Trophoblast cell (in vitro differentiated cells and primary cell): ENCODE data around the gene GPR162.
"Not testable (repeated sequence)": the region's sequence is repeated elsewhere in the genome, so short reads cannot be mapped to it uniquely, and the experiment has no call there.

ENCODE experiments used
- DNase-seq, 2 donors: peaks; one replicate each; pipeline ENCODE4 v3.0.0-alpha.2; 2016
- H2AFZ ChIP-seq: 2 replicates; pipeline ENCODE4 v1.6.1; 2013; ENCODE audit warnings: low read length, moderate library complexity, mild to moderate bottlenecking; ENCODE audit not compliant: insufficient read depth, poor library complexity
- H2AK5ac ChIP-seq: 2 replicates; pipeline ENCODE4 v1.6.1; 2013; ENCODE audit warnings: mild to moderate bottlenecking, low read length
- H2BK120ac ChIP-seq: 2 replicates; pipeline ENCODE4 v1.6.1; 2013; ENCODE audit warnings: low read length, mild to moderate bottlenecking, moderate library complexity; ENCODE audit not compliant: insufficient read depth, poor library complexity
- H2BK12ac ChIP-seq: 2 replicates; pipeline ENCODE4 v1.6.1; 2013; ENCODE audit warnings: mild to moderate bottlenecking, low read length, moderate library complexity
- H2BK5ac ChIP-seq: 2 replicates; pipeline ENCODE4 v1.6.1; 2013; ENCODE audit warnings: low read length, low read depth, moderate library complexity, mild to moderate bottlenecking; ENCODE audit not compliant: poor library complexity
- H3K14ac ChIP-seq: 2 replicates; pipeline ENCODE4 v1.6.1; 2013; ENCODE audit warnings: mild to moderate bottlenecking, low read length
- H3K18ac ChIP-seq: 2 replicates; pipeline ENCODE4 v1.6.1; 2013; ENCODE audit warnings: mild to moderate bottlenecking, low read length
- H3K23ac ChIP-seq: 2 replicates; pipeline ENCODE4 v1.6.1; 2013; ENCODE audit warnings: low read length
- H3K27ac ChIP-seq: 2 replicates; pipeline ENCODE4 v1.5.1; 2013; ENCODE audit warnings: low read depth, mild to moderate bottlenecking, inconsistent platforms, low read length, moderate library complexity
- H3K27me3 ChIP-seq: 2 replicates; pipeline ENCODE4 v1.6.1; 2013; ENCODE audit warnings: inconsistent platforms, mild to moderate bottlenecking, low read length, moderate library complexity; ENCODE audit not compliant: insufficient read depth
- H3K36me3 ChIP-seq, 2 experiments: 1 replicate in 1 of 2; 2 replicates in 1 of 2; pipeline ENCODE4 v1.6.1; 2013; ENCODE audit warnings: low read length in 2 of 2, mild to moderate bottlenecking in 2 of 2, moderate library complexity in 1 of 2; ENCODE audit not compliant: insufficient read depth in 2 of 2, control insufficient read depth in 1 of 2
- H3K4ac ChIP-seq: 2 replicates; pipeline ENCODE4 v1.6.1; 2013; ENCODE audit warnings: low read depth, mild to moderate bottlenecking, low read length, moderate library complexity
- H3K4me1 ChIP-seq, 2 experiments: 1 replicate in 1 of 2; 2 replicates in 1 of 2; pipeline ENCODE4 v1.6.1; 2013; ENCODE audit warnings: low read length in 2 of 2, mild to moderate bottlenecking in 2 of 2, moderate library complexity in 1 of 2; ENCODE audit not compliant: insufficient read depth in 2 of 2, control insufficient read depth in 1 of 2
- H3K4me2 ChIP-seq: 2 replicates; pipeline ENCODE4 v1.6.1; 2013; ENCODE audit warnings: inconsistent platforms, mild to moderate bottlenecking, low read length, moderate library complexity
- H3K4me3 ChIP-seq: 2 replicates; pipeline ENCODE4 v1.5.1; 2013; ENCODE audit warnings: mild to moderate bottlenecking, low read depth, low read length, inconsistent platforms
- H3K79me1 ChIP-seq: one replicate; pipeline ENCODE4 v1.6.1; 2013; ENCODE audit warnings: low read length
- H3K79me2 ChIP-seq: 2 replicates; pipeline ENCODE4 v1.6.1; 2013; ENCODE audit warnings: low read length, mild to moderate bottlenecking; ENCODE audit not compliant: control insufficient read depth, insufficient read depth, poor library complexity
- H3K9ac ChIP-seq: 2 replicates; pipeline ENCODE4 v1.6.1; 2013; ENCODE audit warnings: mild to moderate bottlenecking, low read length
- H3K9me3 ChIP-seq: 2 replicates; pipeline ENCODE4 v1.6.1; 2013; ENCODE audit warnings: low read depth, mild to moderate bottlenecking, control low read depth, inconsistent platforms, low read length; ENCODE audit not compliant: insufficient read depth
- H4K12ac ChIP-seq: 2 replicates; pipeline ENCODE4 v1.6.1; 2013; ENCODE audit warnings: low read depth, mild to moderate bottlenecking, low read length, moderate library complexity
- H4K8ac ChIP-seq: 2 replicates; pipeline ENCODE4 v1.6.1; 2013; ENCODE audit warnings: low read depth, mild to moderate bottlenecking, low read length, moderate library complexity
- H4K91ac ChIP-seq: one replicate; pipeline ENCODE4 v1.6.1; 2013; ENCODE audit warnings: low read depth, mild to moderate bottlenecking, low read length, moderate library complexity
- WGBS: extraction: QIAGEN DNeasy Blood & Tissue Kit; methylation state at CpG from one replicate; pipeline ENCODE4 v1.1.7; 2013; ENCODE audit warnings: missing lambda C conversion rate; ENCODE audit not compliant: insufficient read length, insufficient coverage; ENCODE audit errors: extremely low coverage; 5-methylcytosine and 5-hydroxymethylcytosine counted together

The GPR162 gene

GRCh38 chr12:6873094-6874014, 51.7 kb downstream of the GPR162 start, which contains the start of gene SPSB2:
Gene SPSB2 (minus strand): TSS chr12:6873303. CDS start chr12:6872901, 402 bp downstream.
- Histone ChIP-seq H4K91ac (peak within 1 kb of the TSS; percentile 77), H3K4me3 (peak within 1 kb of the TSS; percentile 91), H3K27ac (peak within 1 kb of the TSS; percentile 67), H3K79me2 (peaks cover 10% of the 10 kb centered on the region), H2AK5ac (peak within 1 kb of the TSS; percentile 91), H3K18ac (peak within 1 kb of the TSS; percentile 64), H3K9me3 (peaks cover 3% of the 10 kb centered on the region), H4K12ac (peak within 1 kb of the TSS; percentile 86), H3K23ac (no peak within 1 kb of the TSS), H3K4ac (peak within 1 kb of the TSS; percentile 72), H2AFZ (peak within 1 kb of the TSS; percentile 44), H3K27me3 (no peaks in the 10 kb centered on the region), H3K79me1 (peaks cover 11% of the 10 kb centered on the region), H3K4me2 (peak within 1 kb of the TSS; percentile 92), H2BK5ac (peak within 1 kb of the TSS; percentile 45), H2BK120ac (peak within 1 kb of the TSS; percentile 72), H3K4me1 (peaks cover 13 to 21% of the 10 kb centered on the region in 2 experiments), H4K8ac (peak within 1 kb of the TSS; percentile 56), H2BK12ac (peak within 1 kb of the TSS; percentile 51), H3K9ac (peak within 1 kb of the TSS; percentile 96), H3K14ac (peak within 1 kb of the TSS; percentile 78), H3K36me3 (peaks cover 22 to 29% of the 10 kb centered on the region in 2 experiments)
- no CpG with 5 or more reads among the region's 66 CpGs for WGBS
- peak; percentile 98 to 99 for DNase-seq

GRCh38 chr12:6874015-6874368, 52.4 kb downstream of the GPR162 start:
- not testable (repeated sequence) for H3K27me3 ChIP-seq, H3K4ac ChIP-seq, H3K9me3 ChIP-seq, DNase-seq, H3K23ac ChIP-seq, H4K12ac ChIP-seq, H3K79me2 ChIP-seq, H3K18ac ChIP-seq, H3K9ac ChIP-seq, H3K4me3 ChIP-seq, H2AK5ac ChIP-seq
- peaks cover 22 to 26% of the 10 kb centered on the region in 2 experiments for H3K36me3 ChIP-seq
- H3K79me1 ChIP-seq: peaks cover 11% of the 10 kb centered on the region
- H2AFZ ChIP-seq: peak overlapping the region; percentile 5
- H4K91ac ChIP-seq: peak overlapping the region; percentile 77
- H3K27ac ChIP-seq: peak overlapping the region; percentile 40
- H3K4me2 ChIP-seq: peak overlapping the region; percentile 76
- WGBS: no CpG with 5 or more reads among the region's 9 CpGs
- peaks cover 7 to 15% of the 10 kb centered on the region in 2 experiments for H3K4me1 ChIP-seq
- peak overlapping the region; percentile 51 for H2BK12ac ChIP-seq
- H2BK120ac ChIP-seq: peak overlapping the region; percentile 72
- peak overlapping the region; percentile 43 for H4K8ac ChIP-seq
- H3K14ac ChIP-seq: peak overlapping the region; percentile 5
- peak overlapping the region; percentile 1 for H2BK5ac ChIP-seq
